PFSK-1 (cell line): ENCODE data around the gene TTI1.

Experiments
- POLR2AphosphoS5 ChIP-seq: IDR thresholded peaks from 2 replicates; pipeline ENCODE4 v1.6.1; 2012; ENCODE audit warnings: low read depth, mild to moderate bottlenecking, control low read depth, low read length, moderate library complexity
- REST ChIP-seq, 2 experiments: IDR thresholded peaks; 2 replicates each; pipeline versions ENCODE4 v1.6.1 to v1.8.0; 2011 to 2012; ENCODE audit warnings: low read depth in 2 of 2, low read length in 2 of 2, control low read depth in 1 of 2, inconsistent platforms in 1 of 2, mild to moderate bottlenecking in 1 of 2, moderate library complexity in 1 of 2; ENCODE audit not compliant: insufficient read depth in 1 of 2
- SIN3A ChIP-seq: IDR thresholded peaks from 2 replicates; pipeline ENCODE4 v1.6.1; 2012; ENCODE audit warnings: mild to moderate bottlenecking, low read length, moderate library complexity, borderline replicate concordance; ENCODE audit not compliant: insufficient read depth
- TAF1 ChIP-seq: IDR thresholded peaks from 2 replicates; pipeline ENCODE4 v1.6.1; 2012; ENCODE audit warnings: low read length, control low read depth, borderline replicate concordance; ENCODE audit not compliant: insufficient read depth

- TF ChIP-seq POLR2AphosphoS5 = no peak
- TF ChIP-seq REST (IDR thresholded peaks at IDR 0.05; ENCODE audit: insufficient read depth in 1 of 2, low read depth in 2 of 2, low read length in 2 of 2) = no peak
- TF ChIP-seq SIN3A = no peak
- no peak for TF ChIP-seq TAF1
These were observed 56.4 kb downstream of the TTI1 start for GRCh38 chr20:37976887-37977286.
